ENCODE data around the gene MON1A.

Gene MON1A

GRCh38 chr3:49879721-49880120 is 49.9 kb downstream of the MON1A start:
- no peak overlapping the region for H3K9ac ChIP-seq (ENCODE audit: low read length)
- H2AFZ ChIP-seq (ENCODE audit: low read length): no peak overlapping the region
- DNase-seq: no peak
- H3K27me3 ChIP-seq (replicated peaks; ENCODE audit: insufficient read depth, low read length): 0 out of 2 replicates have a peak, but pooled peaks cover 3% of the 10 kb centered on the region
- no peaks in the 10 kb centered on the region for H3F3A ChIP-seq (ENCODE audit: insufficient read depth, low read length)
- no peak for TF ChIP-seq CTCF (IDR thresholded peaks at IDR 0.05; ENCODE audit: low read length)
- H3K79me2 ChIP-seq (ENCODE audit: low read length): no peaks in the 10 kb centered on the region
- no peaks in the 10 kb centered on the region for H3K4me1 ChIP-seq (ENCODE audit: low read length)
- no peaks in the 10 kb centered on the region for H3K36me3 ChIP-seq (replicated peaks; ENCODE audit: insufficient read depth, low read length)
- no peak overlapping the region for H3K4me3 ChIP-seq (ENCODE audit: low read length)
- no peak overlapping the region for H3K4me2 ChIP-seq (ENCODE audit: low read depth, low read length)
- H3K9me2 ChIP-seq (replicated peaks; ENCODE audit: insufficient read depth, low read length): no peaks in the 10 kb centered on the region
- no peaks in the 10 kb centered on the region for H4K20me1 ChIP-seq (ENCODE audit: insufficient read depth, low read length)
- no peaks in the 10 kb centered on the region for H3K9me3 ChIP-seq (replicated peaks; ENCODE audit: insufficient read depth, low read length)
- H3K27ac ChIP-seq (ENCODE audit: low read length): no peak overlapping the region

DNA sequence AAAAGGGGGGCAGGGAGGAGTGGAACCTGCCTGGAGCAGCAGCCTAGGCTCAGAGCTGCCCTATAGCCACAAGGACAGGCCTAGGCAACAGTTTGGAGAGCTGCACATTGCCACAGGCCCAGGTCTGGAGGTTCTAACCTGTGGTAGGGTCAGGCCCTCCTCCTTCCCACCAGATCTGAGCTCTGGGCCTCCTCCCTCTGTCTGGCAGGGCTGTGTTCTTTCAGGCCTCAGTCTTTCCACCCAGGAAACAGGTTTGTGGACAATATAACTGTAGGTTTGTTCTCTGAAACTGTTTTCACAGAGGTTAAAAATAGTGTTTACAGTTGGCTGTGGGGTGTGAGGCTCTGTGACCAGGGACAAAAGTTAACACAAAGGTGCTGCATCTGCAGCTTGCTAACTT is 50.9 kb downstream of the MON1A start:
- Histone ChIP-seq H3K4me1 (ENCODE audit: low read length) (no peaks in the 10 kb centered on the region), H3K4me2 (ENCODE audit: low read depth, low read length) (no peak overlapping the region)

GRCh38 chr3:49877716-49878115 is 51.9 kb downstream of the MON1A start:
- no peaks in the 10 kb centered on the region for H4K20me1 ChIP-seq (ENCODE audit: insufficient read depth, low read length)
- no peaks in the 10 kb centered on the region for H3K79me2 ChIP-seq (ENCODE audit: low read length)
- H3K4me3 ChIP-seq (ENCODE audit: low read length): no peak overlapping the region
- no peak overlapping the region for H3K4me2 ChIP-seq (ENCODE audit: low read depth, low read length)
- H3K9me2 ChIP-seq (replicated peaks; ENCODE audit: insufficient read depth, low read length): no peaks in the 10 kb centered on the region
- H2AFZ ChIP-seq (ENCODE audit: low read length): no peak overlapping the region
- 0 out of 2 replicates have a peak, but pooled peaks cover 3% of the 10 kb centered on the region for H3K27me3 ChIP-seq (replicated peaks; ENCODE audit: insufficient read depth, low read length)
- H3F3A ChIP-seq (ENCODE audit: insufficient read depth, low read length): no peaks in the 10 kb centered on the region
- no peaks in the 10 kb centered on the region for H3K9me3 ChIP-seq (replicated peaks; ENCODE audit: insufficient read depth, low read length)
- TF ChIP-seq CTCF (IDR thresholded peaks at IDR 0.05; ENCODE audit: low read length): no peak
- no peak for TF ChIP-seq EZH2 (optimal IDR thresholded peaks at IDR 0.05; ENCODE audit: low read depth, low read length)
- no peak for TF ChIP-seq EZH2phosphoT487 (IDR thresholded peaks at IDR 0.05; ENCODE audit: low read length)
- no peak overlapping the region for H3K27ac ChIP-seq (ENCODE audit: low read length)
- H3K4me1 ChIP-seq (ENCODE audit: low read length): no peaks in the 10 kb centered on the region
- H3K36me3 ChIP-seq (replicated peaks; ENCODE audit: insufficient read depth, low read length): no peaks in the 10 kb centered on the region
- no peak for DNase-seq
- H3K9ac ChIP-seq (ENCODE audit: low read length): no peak overlapping the region

More for the DNA sequence above, 50.9 kb downstream of the MON1A start:
- H4K20me1 ChIP-seq (ENCODE audit: insufficient read depth, low read length): no peaks in the 10 kb centered on the region
- no peak overlapping the region for H3K27ac ChIP-seq (ENCODE audit: low read length)
- no peaks in the 10 kb centered on the region for H3K36me3 ChIP-seq (replicated peaks; ENCODE audit: insufficient read depth, low read length)
- DNase-seq: no peak
- no peak overlapping the region for H3K4me3 ChIP-seq (ENCODE audit: low read length)
- H3K9ac ChIP-seq (ENCODE audit: low read length): no peak overlapping the region
- no peaks in the 10 kb centered on the region for H3F3A ChIP-seq (ENCODE audit: insufficient read depth, low read length)
- no peaks in the 10 kb centered on the region for H3K9me2 ChIP-seq (replicated peaks; ENCODE audit: insufficient read depth, low read length)
- H3K27me3 ChIP-seq (replicated peaks; ENCODE audit: insufficient read depth, low read length): 0 out of 2 replicates have a peak, but pooled peaks cover 3% of the 10 kb centered on the region
- H3K9me3 ChIP-seq (replicated peaks; ENCODE audit: insufficient read depth, low read length): no peaks in the 10 kb centered on the region
- no peaks in the 10 kb centered on the region for H3K79me2 ChIP-seq (ENCODE audit: low read length)
- no peak for TF ChIP-seq EZH2 (optimal IDR thresholded peaks at IDR 0.05; ENCODE audit: low read depth, low read length)
- no peak for TF ChIP-seq EZH2phosphoT487 (IDR thresholded peaks at IDR 0.05; ENCODE audit: low read length)
- no peak for TF ChIP-seq CTCF (IDR thresholded peaks at IDR 0.05; ENCODE audit: low read length)
- no peak overlapping the region for H2AFZ ChIP-seq (ENCODE audit: low read length)
